ENCODE data around the gene IFNGR2.

IFNGR2 gene

GRCh38 chr21:33386222-33386784 is 16.9 kb upstream of the IFNGR2 start:
- no peak overlapping the region for H3K4me3 ChIP-seq (ENCODE audit: low read length in 2 of 2)
- H3K79me1 ChIP-seq (ENCODE audit: low read depth, low read length), result no peaks in the 10 kb centered on the region
- peaks cover 2 to 3% of the 10 kb centered on the region in 2 donors for H3K4me1 ChIP-seq (ENCODE audit: control insufficient read depth in 2 of 2, insufficient read depth in 1 of 2, low read depth in 1 of 2, low read length in 2 of 2)
- H2BK5ac ChIP-seq (ENCODE audit: low read length), result no peak overlapping the region
- no peak overlapping the region for H3K4me2 ChIP-seq (ENCODE audit: insufficient read depth, low read length, poor library complexity, severe bottlenecking)
- H2BK15ac ChIP-seq (ENCODE audit: low read length), result no peak overlapping the region
- no peak overlapping the region for H3K23ac ChIP-seq (ENCODE audit: low read depth, low read length, poor library complexity)
- H3K27me3 ChIP-seq (ENCODE audit: control insufficient read depth in 3 of 3, insufficient read depth in 3 of 3, low read depth in 1 of 3, low read length in 3 of 3), result no peaks in the 10 kb centered on the region
- WGBS, 2 donors (ENCODE audit: extremely low coverage in 2 of 2, insufficient read length in 2 of 2, insufficient replicate concordance in 1 of 2), result no CpG with 5 or more reads among the region's 6 CpGs
- H4K91ac ChIP-seq (ENCODE audit: low read depth, low read length, poor library complexity), result no peak overlapping the region
- no peak overlapping the region for H2AFZ ChIP-seq (ENCODE audit: low read length)
- no peak for DNase-seq (ENCODE audit: low spot score)
- H2BK120ac ChIP-seq (ENCODE audit: low read depth, low read length), result no peak overlapping the region
- H3K36me3 ChIP-seq (replicated peaks in 1 of 2; ENCODE audit: control insufficient read depth in 2 of 2, insufficient read depth in 2 of 2, low read length in 2 of 2), result no peaks in the 10 kb centered on the region
- H3K9me3 ChIP-seq (replicated peaks in 1 of 2; ENCODE audit: control insufficient read depth in 2 of 2, insufficient read depth in 1 of 2, low read depth in 1 of 2, low read length in 2 of 2), result no peaks in the 10 kb centered on the region
- H3K18ac ChIP-seq (ENCODE audit: low read length), result no peak overlapping the region
- no peak overlapping the region for H3K14ac ChIP-seq (ENCODE audit: low read length)
- no peak overlapping the region for H4K8ac ChIP-seq (ENCODE audit: low read depth, low read length)
- no peak overlapping the region for H3K9ac ChIP-seq (ENCODE audit: low read depth, low read length, poor library complexity)
- H3K4ac ChIP-seq (ENCODE audit: low read length), result no peak overlapping the region
- H3K27ac ChIP-seq (replicated peaks; ENCODE audit: low read length), result no peak overlapping the region
- no peak overlapping the region for H2AK5ac ChIP-seq (ENCODE audit: low read depth, low read length)
- no peak overlapping the region for H2BK12ac ChIP-seq (ENCODE audit: low read length)

DNA sequence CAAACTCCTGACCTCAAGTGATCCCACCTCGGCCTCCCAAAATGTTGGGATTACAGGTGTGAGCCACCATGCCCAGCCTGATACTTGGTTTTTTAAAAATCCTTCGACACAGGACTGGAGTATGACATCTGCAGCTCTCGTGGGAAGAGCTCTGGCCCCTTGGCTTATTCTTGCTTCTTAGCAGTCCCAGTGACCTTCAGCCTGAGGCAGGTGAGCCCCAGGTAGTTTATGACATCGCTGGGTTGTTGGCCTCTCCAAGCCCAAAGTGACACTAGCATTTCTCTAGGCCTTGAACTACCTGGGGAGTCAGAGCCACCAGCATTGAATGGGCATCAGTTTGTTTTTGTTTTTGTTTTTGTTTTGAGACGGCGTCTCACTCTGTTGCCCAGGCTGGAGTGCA is 15.9 kb upstream of the IFNGR2 start:
- Histone ChIP-seq H2BK120ac (ENCODE audit: low read depth, low read length) (no peak overlapping the region), H3K4ac (ENCODE audit: low read length) (no peak overlapping the region), H3K18ac (ENCODE audit: low read length) (no peak overlapping the region), H3K27ac (replicated peaks; ENCODE audit: low read length) (no peak overlapping the region), H4K91ac (ENCODE audit: low read depth, low read length, poor library complexity) (no peak overlapping the region), H3K9me3 (replicated peaks in 1 of 2; ENCODE audit: control insufficient read depth in 2 of 2, insufficient read depth in 1 of 2, low read depth in 1 of 2, low read length in 2 of 2) (no peaks in the 10 kb centered on the region), H2BK15ac (ENCODE audit: low read length) (no peak overlapping the region), H3K4me1 (ENCODE audit: control insufficient read depth in 2 of 2, insufficient read depth in 1 of 2, low read depth in 1 of 2, low read length in 2 of 2) (peaks cover 2 to 3% of the 10 kb centered on the region in 2 donors), H2AFZ (ENCODE audit: low read length) (no peak overlapping the region), H3K9ac (ENCODE audit: low read depth, low read length, poor library complexity) (no peak overlapping the region), H3K36me3 (replicated peaks in 1 of 2; ENCODE audit: control insufficient read depth in 2 of 2, insufficient read depth in 2 of 2, low read length in 2 of 2) (no peaks in the 10 kb centered on the region), H3K27me3 (ENCODE audit: control insufficient read depth in 3 of 3, insufficient read depth in 3 of 3, low read depth in 1 of 3, low read length in 3 of 3) (no peaks in the 10 kb centered on the region), H2AK5ac (ENCODE audit: low read depth, low read length) (no peak overlapping the region), H3K4me2 (ENCODE audit: insufficient read depth, low read length, poor library complexity, severe bottlenecking) (no peak overlapping the region), H3K79me1 (ENCODE audit: low read depth, low read length) (no peaks in the 10 kb centered on the region), H2BK5ac (ENCODE audit: low read length) (no peak overlapping the region), H4K8ac (ENCODE audit: low read depth, low read length) (no peak overlapping the region), H3K4me3 (ENCODE audit: low read length in 2 of 2) (no peak overlapping the region), H3K23ac (ENCODE audit: low read depth, low read length, poor library complexity) (no peak overlapping the region), H3K14ac (ENCODE audit: low read length) (no peak overlapping the region), H2BK12ac (ENCODE audit: low read length) (no peak overlapping the region)
- no peak for DNase-seq (ENCODE audit: low spot score)
- no CpG with 5 or more reads among the region's 6 CpGs for WGBS, 2 donors (ENCODE audit: extremely low coverage in 2 of 2, insufficient read length in 2 of 2, insufficient replicate concordance in 1 of 2)

DNA sequence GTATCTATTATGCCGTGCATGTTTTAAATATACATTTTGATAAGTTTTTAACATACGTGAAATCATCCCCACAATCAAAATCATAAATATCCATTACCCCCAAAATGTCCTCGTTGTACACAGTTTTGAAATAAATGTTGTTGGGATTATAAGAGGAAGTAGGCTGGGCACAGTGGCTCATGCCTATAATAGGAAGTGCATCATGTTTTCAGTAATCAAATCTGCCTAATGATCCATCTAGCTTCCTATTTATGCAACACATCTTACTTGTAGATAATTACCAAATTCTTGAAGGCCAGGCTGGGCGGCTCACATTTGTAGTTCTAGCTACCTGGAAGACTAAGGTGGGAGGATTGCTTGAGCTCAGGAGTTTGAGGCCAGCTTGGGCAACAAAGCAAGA is 15.0 kb upstream of the IFNGR2 start:
- Histone ChIP-seq H3K23ac (ENCODE audit: low read depth, low read length, poor library complexity) (no peak overlapping the region), H3K27ac (replicated peaks; ENCODE audit: low read length) (no peak overlapping the region), H3K9me3 (replicated peaks in 1 of 2; ENCODE audit: control insufficient read depth in 2 of 2, insufficient read depth in 1 of 2, low read depth in 1 of 2, low read length in 2 of 2) (no peaks in the 10 kb centered on the region), H3K18ac (ENCODE audit: low read length) (no peak overlapping the region), H2BK12ac (ENCODE audit: low read length) (no peak overlapping the region), H2AFZ (ENCODE audit: low read length) (no peak overlapping the region), H2BK5ac (ENCODE audit: low read length) (no peak overlapping the region), H4K91ac (ENCODE audit: low read depth, low read length, poor library complexity) (no peak overlapping the region), H2AK5ac (ENCODE audit: low read depth, low read length) (no peak overlapping the region), H3K4me1 (ENCODE audit: control insufficient read depth in 2 of 2, insufficient read depth in 1 of 2, low read depth in 1 of 2, low read length in 2 of 2) (peaks cover 1 to 3% of the 10 kb centered on the region in 2 donors), H3K14ac (ENCODE audit: low read length) (no peak overlapping the region), H3K9ac (ENCODE audit: low read depth, low read length, poor library complexity) (no peak overlapping the region), H3K27me3 (ENCODE audit: control insufficient read depth in 3 of 3, insufficient read depth in 3 of 3, low read depth in 1 of 3, low read length in 3 of 3) (no peaks in the 10 kb centered on the region), H3K36me3 (replicated peaks in 1 of 2; ENCODE audit: control insufficient read depth in 2 of 2, insufficient read depth in 2 of 2, low read length in 2 of 2) (no peaks in the 10 kb centered on the region), H2BK120ac (ENCODE audit: low read depth, low read length) (no peak overlapping the region), H3K4me3 (ENCODE audit: low read length in 2 of 2) (no peak overlapping the region), H2BK15ac (ENCODE audit: low read length) (no peak overlapping the region), H3K4ac (ENCODE audit: low read length) (no peak overlapping the region), H3K4me2 (ENCODE audit: insufficient read depth, low read length, poor library complexity, severe bottlenecking) (no peak overlapping the region), H4K8ac (ENCODE audit: low read depth, low read length) (no peak overlapping the region), H3K79me1 (ENCODE audit: low read depth, low read length) (no peaks in the 10 kb centered on the region)
- DNase-seq (ENCODE audit: low spot score), result no peak
- WGBS, 2 donors (ENCODE audit: extremely low coverage in 2 of 2, insufficient read length in 2 of 2, insufficient replicate concordance in 1 of 2), result no CpG with 5 or more reads among the region's 4 CpGs

DNA sequence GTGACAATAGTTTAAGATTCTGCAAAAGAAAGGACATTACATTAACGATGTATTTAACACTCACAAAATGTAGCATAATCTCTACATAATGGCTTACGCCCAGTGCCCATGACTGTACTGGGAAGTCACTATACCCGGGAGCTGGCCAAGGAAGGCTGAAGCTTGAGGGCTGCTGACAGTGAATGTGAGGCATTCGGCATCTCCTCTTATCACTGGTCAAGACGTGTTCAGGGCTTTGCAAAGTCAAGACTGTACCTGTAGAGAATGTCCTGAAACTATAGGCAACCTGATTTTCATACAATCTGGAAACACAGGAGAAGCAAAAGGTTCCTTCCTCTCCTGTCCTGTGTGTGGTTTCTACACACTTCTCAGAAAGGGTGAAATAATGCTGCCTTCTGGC is 12.7 kb upstream of the IFNGR2 start:
- no peaks in the 10 kb centered on the region for H3K9me3 ChIP-seq (replicated peaks in 1 of 2; ENCODE audit: control insufficient read depth in 2 of 2, insufficient read depth in 1 of 2, low read depth in 1 of 2, low read length in 2 of 2)
- H2BK15ac ChIP-seq (ENCODE audit: low read length), result no peak overlapping the region
- no peak overlapping the region for H3K27ac ChIP-seq (replicated peaks; ENCODE audit: low read length)
- H3K4me2 ChIP-seq (ENCODE audit: insufficient read depth, low read length, poor library complexity, severe bottlenecking), result no peak overlapping the region
- H3K23ac ChIP-seq (ENCODE audit: low read depth, low read length, poor library complexity), result no peak overlapping the region
- H3K4ac ChIP-seq (ENCODE audit: low read length), result no peak overlapping the region
- no peak overlapping the region for H2AFZ ChIP-seq (ENCODE audit: low read length)
- H3K4me1 ChIP-seq (ENCODE audit: control insufficient read depth in 2 of 2, insufficient read depth in 1 of 2, low read depth in 1 of 2, low read length in 2 of 2), result peaks cover 0 to 1% of the 10 kb centered on the region in 2 donors
- no peak overlapping the region for H2BK5ac ChIP-seq (ENCODE audit: low read length)
- no peaks in the 10 kb centered on the region for H3K36me3 ChIP-seq (replicated peaks in 1 of 2; ENCODE audit: control insufficient read depth in 2 of 2, insufficient read depth in 2 of 2, low read length in 2 of 2)
- no peaks in the 10 kb centered on the region for H3K79me1 ChIP-seq (ENCODE audit: low read depth, low read length)
- no peak overlapping the region for H3K9ac ChIP-seq (ENCODE audit: low read depth, low read length, poor library complexity)
- no peak overlapping the region for H3K4me3 ChIP-seq (ENCODE audit: low read length in 2 of 2)
- no CpG with 5 or more reads among the region's 5 CpGs for WGBS, 2 donors (ENCODE audit: extremely low coverage in 2 of 2, insufficient read length in 2 of 2, insufficient replicate concordance in 1 of 2)
- no peak overlapping the region for H4K8ac ChIP-seq (ENCODE audit: low read depth, low read length)
- H3K27me3 ChIP-seq (ENCODE audit: control insufficient read depth in 3 of 3, insufficient read depth in 3 of 3, low read depth in 1 of 3, low read length in 3 of 3), result no peaks in the 10 kb centered on the region
- no peak overlapping the region for H3K14ac ChIP-seq (ENCODE audit: low read length)
- no peak overlapping the region for H4K91ac ChIP-seq (ENCODE audit: low read depth, low read length, poor library complexity)
- H2BK12ac ChIP-seq (ENCODE audit: low read length), result no peak overlapping the region
- DNase-seq (ENCODE audit: low spot score), result no peak
- no peak overlapping the region for H2BK120ac ChIP-seq (ENCODE audit: low read depth, low read length)
- no peak overlapping the region for H2AK5ac ChIP-seq (ENCODE audit: low read depth, low read length)
- H3K18ac ChIP-seq (ENCODE audit: low read length), result no peak overlapping the region
